GM12865 (cell line): ENCODE measurements around the gene C14orf93.
A peak's percentile ranks its signal among the peaks of the same experiment; 100 is the strongest.

Experiments used
- DNase-seq: peaks from one replicate; pipeline ENCODE4 v3.0.0; 2010; ENCODE audit warnings: low read depth
- H3K4me3 ChIP-seq: 2 replicates; pipeline ENCODE4 v1.5.1; 2011; ENCODE audit warnings: mild to moderate bottlenecking, low read depth, low read length, control low read depth
- TF ChIP-seq, protein P1 (sequence below): IDR thresholded peaks from 2 replicates; pipeline ENCODE4 v1.5.1; 2011; ENCODE audit warnings: low read length, control low read depth, low read depth, inconsistent platforms; ENCODE audit not compliant: insufficient read depth; ENCODE audit errors: missing control alignments

The C14orf93 gene

DNA sequence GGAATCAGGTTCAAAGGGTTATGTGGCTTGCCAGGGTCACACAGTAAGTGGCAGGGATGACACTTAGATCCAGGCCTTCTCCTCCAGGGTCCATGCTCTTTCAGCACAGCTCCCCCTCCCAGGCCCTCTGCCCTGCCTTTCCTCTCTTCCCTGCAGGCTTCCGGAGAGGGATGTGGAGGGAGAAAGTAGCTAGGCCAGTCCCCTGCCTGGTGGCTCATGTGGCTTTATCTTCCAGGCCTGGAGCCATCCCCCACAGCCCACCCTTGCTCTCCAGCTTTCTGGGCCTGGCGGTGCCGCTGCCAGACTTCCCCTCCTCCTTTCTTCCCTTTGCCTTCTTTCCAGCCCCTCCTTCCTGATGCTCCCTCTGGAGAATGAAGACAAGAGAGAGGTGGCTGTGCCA, 33.8 kb upstream of the C14orf93 start:
- DNase-seq: no peak
- no peak overlapping the region for H3K4me3 ChIP-seq
- TF ChIP-seq, protein P1, sequence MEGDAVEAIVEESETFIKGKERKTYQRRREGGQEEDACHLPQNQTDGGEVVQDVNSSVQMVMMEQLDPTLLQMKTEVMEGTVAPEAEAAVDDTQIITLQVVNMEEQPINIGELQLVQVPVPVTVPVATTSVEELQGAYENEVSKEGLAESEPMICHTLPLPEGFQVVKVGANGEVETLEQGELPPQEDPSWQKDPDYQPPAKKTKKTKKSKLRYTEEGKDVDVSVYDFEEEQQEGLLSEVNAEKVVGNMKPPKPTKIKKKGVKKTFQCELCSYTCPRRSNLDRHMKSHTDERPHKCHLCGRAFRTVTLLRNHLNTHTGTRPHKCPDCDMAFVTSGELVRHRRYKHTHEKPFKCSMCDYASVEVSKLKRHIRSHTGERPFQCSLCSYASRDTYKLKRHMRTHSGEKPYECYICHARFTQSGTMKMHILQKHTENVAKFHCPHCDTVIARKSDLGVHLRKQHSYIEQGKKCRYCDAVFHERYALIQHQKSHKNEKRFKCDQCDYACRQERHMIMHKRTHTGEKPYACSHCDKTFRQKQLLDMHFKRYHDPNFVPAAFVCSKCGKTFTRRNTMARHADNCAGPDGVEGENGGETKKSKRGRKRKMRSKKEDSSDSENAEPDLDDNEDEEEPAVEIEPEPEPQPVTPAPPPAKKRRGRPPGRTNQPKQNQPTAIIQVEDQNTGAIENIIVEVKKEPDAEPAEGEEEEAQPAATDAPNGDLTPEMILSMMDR: no peak

DNA sequence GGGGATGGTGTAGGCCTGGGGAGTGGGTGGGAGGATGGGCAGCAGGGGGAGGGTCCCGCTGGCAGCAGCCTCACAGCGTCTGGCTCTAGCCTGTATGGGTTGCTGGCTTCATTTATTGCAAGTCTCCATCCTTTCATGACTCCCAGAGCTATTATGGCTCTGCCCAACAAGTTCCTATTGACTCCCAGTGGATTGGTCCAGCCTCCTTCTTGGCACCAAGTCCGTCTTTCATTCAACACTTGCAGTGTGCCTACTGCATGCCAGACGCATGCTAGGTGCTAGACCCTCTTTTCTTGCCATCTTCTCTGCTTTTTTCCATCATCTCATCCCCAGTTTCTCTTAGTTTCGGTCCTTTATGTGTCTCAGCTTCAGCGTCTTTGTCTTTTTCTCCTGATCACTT, 33.2 kb upstream of the C14orf93 start:
- H3K4me3 ChIP-seq: no peak overlapping the region
- TF ChIP-seq, protein P1: no peak
- no peak for DNase-seq

DNA sequence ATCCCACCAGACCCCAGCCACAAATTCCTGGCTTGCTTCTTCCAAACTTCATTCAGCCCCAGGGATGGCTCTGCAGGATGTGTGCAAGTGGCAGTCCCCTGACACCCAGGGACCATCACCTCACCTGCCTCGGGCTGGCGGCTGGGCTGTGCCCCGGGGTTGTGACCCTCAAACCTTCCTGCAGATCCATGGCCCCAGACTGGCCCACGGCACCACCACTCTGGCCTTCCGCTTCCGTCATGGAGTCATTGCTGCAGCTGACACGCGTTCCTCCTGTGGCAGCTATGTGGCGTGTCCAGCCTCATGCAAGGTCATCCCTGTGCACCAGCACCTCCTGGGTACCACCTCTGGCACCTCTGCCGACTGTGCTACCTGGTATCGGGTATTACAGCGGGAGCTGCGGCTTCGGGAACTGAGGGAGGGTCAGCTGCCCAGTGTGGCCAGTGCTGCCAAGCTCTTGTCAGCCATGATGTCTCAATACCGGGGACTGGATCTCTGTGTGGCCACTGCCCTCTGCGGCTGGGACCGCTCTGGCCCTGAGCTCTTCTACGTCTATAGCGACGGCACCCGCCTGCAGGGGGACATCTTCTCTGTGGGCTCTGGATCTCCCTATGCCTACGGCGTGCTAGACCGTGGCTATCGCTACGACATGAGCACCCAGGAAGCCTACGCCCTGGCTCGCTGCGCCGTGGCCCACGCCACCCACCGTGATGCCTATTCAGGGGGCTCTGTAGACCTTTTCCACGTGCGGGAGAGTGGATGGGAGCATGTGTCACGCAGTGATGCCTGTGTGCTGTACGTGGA, 32.4 kb upstream of the C14orf93 start, which contains the start of gene PSMB11:
PSMB11 (plus strand) TSS at position 51 of the 804 bp plus-strand sequence; CDS start at position 65, 14 bp downstream.
- no peak within 1 kb of the TSS for H3K4me3 ChIP-seq
- DNase-seq: no peak
- TF ChIP-seq, protein P1: no peak

DNA sequence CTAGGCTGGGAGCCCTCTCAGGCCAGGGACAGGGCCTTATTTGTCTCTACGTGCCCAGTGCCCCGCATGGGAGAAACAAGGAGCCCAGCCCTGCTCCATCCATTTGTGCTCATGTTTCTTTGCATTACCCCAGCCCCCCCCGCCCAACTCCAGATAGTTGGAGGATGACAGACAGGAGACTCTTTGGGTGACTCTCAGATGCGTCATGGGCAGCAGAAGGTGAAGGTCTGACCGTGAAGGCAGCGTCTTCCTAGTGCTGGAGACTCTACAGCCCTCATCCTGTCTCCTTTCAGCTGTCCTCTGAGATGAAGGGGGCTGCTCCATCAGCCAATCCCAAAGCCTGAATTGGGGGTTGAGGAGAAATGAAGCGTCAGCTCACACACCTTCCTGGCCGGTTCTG, 31.8 kb upstream of the C14orf93 start:
- DNase-seq: no peak
- TF ChIP-seq, protein P1: no peak
- no peak overlapping the region for H3K4me3 ChIP-seq

DNA sequence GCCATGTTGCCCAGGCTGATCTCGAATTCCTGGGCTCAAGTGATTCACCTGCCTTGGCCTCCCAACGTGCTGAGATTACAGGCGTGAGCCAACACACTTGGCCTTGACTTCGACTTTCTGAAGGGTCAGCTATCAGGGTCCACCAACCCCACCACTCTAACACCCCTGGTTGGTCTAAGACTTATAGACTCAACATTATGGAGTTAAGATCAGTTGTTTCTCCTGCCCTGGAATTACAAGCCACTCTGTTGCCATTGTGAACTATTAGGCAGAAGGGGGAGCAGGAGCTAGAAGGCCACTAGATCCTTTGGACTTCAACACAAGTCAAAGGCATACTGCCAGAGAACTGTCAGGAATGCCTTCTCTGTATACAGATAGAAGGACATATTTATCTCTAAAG, 30.2 kb upstream of the C14orf93 start:
- H3K4me3 ChIP-seq: no peak overlapping the region
- TF ChIP-seq, protein P1: no peak
- DNase-seq: no peak

DNA sequence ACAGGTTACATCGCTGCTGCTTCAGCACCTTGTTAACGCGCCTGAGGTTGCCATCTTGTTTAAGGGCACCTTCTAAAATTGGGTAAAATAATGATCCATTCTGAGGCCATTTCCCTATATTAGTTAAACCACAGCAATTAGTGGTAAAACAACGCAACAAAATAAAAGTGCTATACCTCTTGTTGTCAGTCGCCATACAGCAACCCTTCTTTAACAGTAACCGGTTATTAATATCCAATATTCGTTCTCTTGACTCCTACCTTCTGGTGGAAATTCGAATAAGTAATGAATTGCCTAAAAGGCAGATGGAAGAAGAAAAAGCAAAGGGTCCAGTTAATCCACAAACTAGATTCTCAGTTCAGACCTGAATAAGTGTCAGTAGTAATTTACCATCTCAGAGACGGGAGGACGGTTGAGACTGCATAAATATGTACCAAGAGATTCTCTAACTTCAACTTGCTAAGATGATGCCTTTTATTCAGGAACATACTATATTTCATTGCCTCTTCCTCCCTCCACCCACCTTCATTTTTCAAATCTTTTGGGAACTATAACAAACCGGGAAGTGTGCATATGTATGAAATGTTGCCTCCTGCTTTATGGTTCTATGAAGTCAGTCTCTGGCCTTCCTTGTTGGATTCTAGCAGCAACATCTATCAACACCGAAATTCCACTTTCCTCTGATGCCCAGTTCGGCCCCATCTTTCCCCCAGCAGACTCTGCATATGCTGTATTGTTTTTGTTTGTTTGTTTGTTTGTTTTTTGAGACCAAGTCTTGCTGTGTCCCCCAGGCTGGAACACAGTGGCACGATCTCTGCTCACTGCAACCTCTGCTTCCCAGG, 25.6 kb upstream of the C14orf93 start:
- DNase-seq: no peak
- peak overlapping the region; percentile 80 for H3K4me3 ChIP-seq
- TF ChIP-seq, protein P1: no peak
